ENCODE results near the gene MYL6B. TPM values are rescaled to one million over a fixed set of nuclear protein-coding genes. Genes with fewer than 3 reads are reported as not detected.

MYL6B gene
- total RNA-seq, result 53.4 and 63.1 TPM in 2 replicates

GRCh38 chr12:56152132-56152755 lies at the start of gene MYL6B:
Gene MYL6B, plus strand, starts transcription at chr12:56152587. Its CDS starts 1,332 bp downstream, at chr12:56153919.

GRCh38 chr12:56104109-56104814 lies 48.1 kb upstream of the MYL6B start, which contains the start of gene PA2G4:
Gene PA2G4, plus strand, starts transcription at chr12:56104559. Its CDS starts 179 bp downstream, at chr12:56104738.

GRCh38 chr12:56116267-56117081 lies 35.9 kb upstream of the MYL6B start, which contains the start of gene RPL41:
Gene RPL41, plus strand, starts transcription at chr12:56116633.

GRCh38 chr12:56117778-56118687 lies 34.4 kb upstream of the MYL6B start, which contains the start of gene ZC3H10:
Gene ZC3H10, plus strand, starts transcription at chr12:56118266. Its CDS starts 2,297 bp downstream, at chr12:56120563.

GRCh38 chr12:56127888-56128669 lies 24.3 kb upstream of the MYL6B start, which contains the start of gene ESYT1:
Gene ESYT1, plus strand, starts transcription at chr12:56128267. Its CDS starts 53 bp downstream, at chr12:56128320.

GRCh38 chr12:56158029-56158925 lies 5.9 kb downstream of the MYL6B start, which contains the start of gene MYL6:
Gene MYL6, plus strand, starts transcription at chr12:56158359. Its CDS starts 43 bp downstream, at chr12:56158402.

GRCh38 chr12:56189099-56189917 lies 36.9 kb downstream of the MYL6B start, which contains the start of gene SMARCC2:
Gene SMARCC2, minus strand, starts transcription at chr12:56189483. Its CDS starts 22 bp downstream, at chr12:56189461.

Other genes with a start within 250 kb of the MYL6B start
- gene PYM1, start 224.7 kb upstream of the MYL6B start, total RNA-seq, result 20.7 and 33.4 TPM in 2 replicates
- 143 and 269 TPM in 2 replicates for gene DGKA, start 221.4 kb upstream of the MYL6B start, total RNA-seq
- 2.1 and 7.1 TPM in 2 replicates for gene PMEL, start 186.5 kb upstream of the MYL6B start, total RNA-seq
- gene CDK2, start 185.8 kb upstream of the MYL6B start, total RNA-seq, result 50.5 and 62.8 TPM in 2 replicates
- 87.6 and 122 TPM in 2 replicates for gene RAB5B, start 178.5 kb upstream of the MYL6B start, total RNA-seq
- gene SUOX, start 155.3 kb upstream of the MYL6B start, total RNA-seq, result 17.7 and 21.8 TPM in 2 replicates
- 0.79 and 2.1 TPM in 2 replicates for gene IKZF4, start 131.5 kb upstream of the MYL6B start, total RNA-seq
- gene RPS26, start 110.7 kb upstream of the MYL6B start, total RNA-seq, result 265 and 520 TPM in 2 replicates
- 51.7 and 74.6 TPM in 2 replicates for gene ERBB3, start 72.4 kb upstream of the MYL6B start, total RNA-seq
- gene PA2G4, start 48.0 kb upstream of the MYL6B start, total RNA-seq, result 96.2 and 117 TPM in 2 replicates
- gene RPL41, start 36.0 kb upstream of the MYL6B start, total RNA-seq, result 1,239 and 5,034 TPM in 2 replicates
- gene ZC3H10, start 34.3 kb upstream of the MYL6B start, total RNA-seq, result 5.9 and 6.0 TPM in 2 replicates
- 100 and 157 TPM in 2 replicates for gene ESYT1, start 24.3 kb upstream of the MYL6B start, total RNA-seq
- gene MYL6, start 5.8 kb downstream of the MYL6B start, total RNA-seq, result 928 and 1,710 TPM in 2 replicates
- 43.6 and 75.4 TPM in 2 replicates for gene SMARCC2, start 36.9 kb downstream of the MYL6B start, total RNA-seq
- 67.9 and 98.9 TPM in 2 replicates for gene RNF41, start 69.3 kb downstream of the MYL6B start, total RNA-seq
- gene NABP2, start 71.8 kb downstream of the MYL6B start, total RNA-seq, result 14.5 and 31.6 TPM in 2 replicates
- 0.39 TPM in 1 of 2 replicates, not detected in the other for gene SLC39A5, start 77.5 kb downstream of the MYL6B start, total RNA-seq
- 26.7 and 53.0 TPM in 2 replicates for gene ANKRD52, start 105.8 kb downstream of the MYL6B start, total RNA-seq
- gene COQ10A, start 114.4 kb downstream of the MYL6B start, total RNA-seq, result 19.1 and 20.4 TPM in 2 replicates
- 101 and 133 TPM in 2 replicates for gene CS, start 147.7 kb downstream of the MYL6B start, total RNA-seq
- gene CNPY2, start 163.4 kb downstream of the MYL6B start, total RNA-seq, result 80.1 and 106 TPM in 2 replicates
- 25.2 and 42.8 TPM in 2 replicates for gene PAN2, start 181.4 kb downstream of the MYL6B start, total RNA-seq
- gene IL23A, start 186.3 kb downstream of the MYL6B start, total RNA-seq, result 0.22 TPM in 1 of 2 replicates, not detected in the other
- 155 and 167 TPM in 2 replicates for gene STAT2, start 207.5 kb downstream of the MYL6B start, total RNA-seq
- gene APOF, start 210.3 kb downstream of the MYL6B start, total RNA-seq, result not detected in 2 replicates

Measured in placental epithelial cell (primary cell).